H9 (cell line): ENCODE measurements around the gene CTIF. TPM values are rescaled to one million over a fixed set of nuclear protein-coding genes. Genes with fewer than 3 reads are reported as not detected.

ENCODE experiments used
- DNase-seq: peaks from one replicate; pipeline ENCODE4 v3.0.0-alpha.2; 2017
- H2AFZ ChIP-seq: one replicate; pipeline ENCODE4 v1.6.1; 2013; ENCODE audit warnings: mild to moderate bottlenecking, low read length, control low read depth, moderate library complexity
- H2AK5ac ChIP-seq: 2 replicates; pipeline ENCODE4 v1.6.1; 2013; ENCODE audit warnings: low read length, control low read depth, mixed read lengths; ENCODE audit not compliant: insufficient read length
- H2BK120ac ChIP-seq: one replicate; pipeline ENCODE4 v1.6.1; 2013; ENCODE audit warnings: low read depth, mild to moderate bottlenecking, low read length, control low read depth, inconsistent platforms; ENCODE audit not compliant: poor library complexity, severe bottlenecking
- H2BK12ac ChIP-seq: 2 replicates; pipeline ENCODE4 v1.6.1; 2013; ENCODE audit warnings: low read length, control low read depth, mixed read lengths, low read depth; ENCODE audit not compliant: insufficient read length
- H2BK15ac ChIP-seq: 2 replicates; pipeline ENCODE4 v1.6.1; 2013; ENCODE audit warnings: low read depth, low read length, control low read depth
- H2BK20ac ChIP-seq: one replicate; pipeline ENCODE4 v1.6.1; 2013; ENCODE audit warnings: low read depth, mild to moderate bottlenecking, low read length, control low read depth, inconsistent platforms; ENCODE audit not compliant: poor library complexity, severe bottlenecking
- H2BK5ac ChIP-seq: 2 replicates; pipeline ENCODE4 v1.6.1; 2013; ENCODE audit warnings: low read length, control low read depth, mixed read lengths; ENCODE audit not compliant: insufficient read length
- H3K14ac ChIP-seq: 2 replicates; pipeline ENCODE4 v1.6.1; 2013; ENCODE audit warnings: low read length, control low read depth; ENCODE audit not compliant: insufficient read depth
- H3K18ac ChIP-seq: 2 replicates; pipeline ENCODE4 v1.6.1; 2013; ENCODE audit warnings: low read depth, mild to moderate bottlenecking, mixed read lengths, low read length, control low read depth; ENCODE audit not compliant: insufficient read length
- H3K23ac ChIP-seq: 2 replicates; pipeline ENCODE4 v1.6.1; 2013; ENCODE audit warnings: low read length, control low read depth, mixed read lengths, low read depth; ENCODE audit not compliant: insufficient read length
- H3K23me2 ChIP-seq: 2 replicates; pipeline ENCODE4 v1.6.1; 2013; ENCODE audit warnings: low read depth, mild to moderate bottlenecking, mixed read lengths, low read length, control low read depth; ENCODE audit not compliant: insufficient read length, poor library complexity, severe bottlenecking
- H3K27ac ChIP-seq: 2 replicates; pipeline ENCODE4 v1.5.1; 2013; ENCODE audit warnings: low read length, control low read depth, mixed read lengths, low read depth; ENCODE audit not compliant: insufficient read length
- H3K27me3 ChIP-seq: 2 replicates; pipeline ENCODE4 v1.6.1; 2013; ENCODE audit warnings: low read length, control low read depth, inconsistent platforms; ENCODE audit not compliant: insufficient read depth
- H3K4ac ChIP-seq: 2 replicates; pipeline ENCODE4 v1.6.1; 2013; ENCODE audit warnings: low read depth, mild to moderate bottlenecking, control low read depth, inconsistent platforms, low read length, moderate library complexity
- H3K4me1 ChIP-seq: 2 replicates; pipeline ENCODE4 v1.6.1; 2013; ENCODE audit warnings: low read length, control low read depth, inconsistent platforms; ENCODE audit not compliant: insufficient read depth
- H3K4me2 ChIP-seq: 2 replicates; pipeline ENCODE4 v1.6.1; 2013; ENCODE audit warnings: low read length, control low read depth, mixed read lengths; ENCODE audit not compliant: insufficient read length, insufficient read depth
- H3K56ac ChIP-seq: 2 replicates; pipeline ENCODE4 v1.6.1; 2013; ENCODE audit warnings: low read depth, mild to moderate bottlenecking, mixed read lengths, low read length, control low read depth; ENCODE audit not compliant: insufficient read length
- H3K79me1 ChIP-seq: 2 replicates; pipeline ENCODE4 v1.6.1; 2013; ENCODE audit warnings: low read depth, mild to moderate bottlenecking, moderate library complexity, low read length, control low read depth, inconsistent platforms; ENCODE audit not compliant: insufficient read depth, poor library complexity, severe bottlenecking
- H3K79me2 ChIP-seq: 2 replicates; pipeline ENCODE4 v1.6.1; 2013; ENCODE audit warnings: low read length, control low read depth, inconsistent platforms; ENCODE audit not compliant: insufficient read depth
- H3K9ac ChIP-seq: 2 replicates; pipeline ENCODE4 v1.6.1; 2013; ENCODE audit warnings: low read length, control low read depth, mixed read lengths; ENCODE audit not compliant: insufficient read length; ENCODE audit errors: extremely low read depth
- H3K9me3 ChIP-seq: one replicate; pipeline ENCODE4 v1.6.1; 2013; ENCODE audit warnings: low read depth, low read length, inconsistent platforms; ENCODE audit not compliant: control insufficient read depth
- H3T11ph ChIP-seq: one replicate; pipeline ENCODE4 v1.6.1; 2013; ENCODE audit warnings: mild to moderate bottlenecking, low read length, control low read depth, inconsistent platforms
- H4K20me1 ChIP-seq: one replicate; pipeline ENCODE4 v1.6.1; 2013; ENCODE audit not compliant: control insufficient read depth, insufficient read length, insufficient read depth
- H4K5ac ChIP-seq: 2 replicates; pipeline ENCODE4 v1.6.1; 2013; ENCODE audit warnings: low read depth, mild to moderate bottlenecking, mixed read lengths, low read length, control low read depth; ENCODE audit not compliant: insufficient read length
- H4K8ac ChIP-seq: replicated peaks from 2 replicates; pipeline ENCODE4 v1.6.1; 2013; ENCODE audit warnings: low read length, control low read depth, mixed read lengths, low read depth; ENCODE audit not compliant: insufficient read length
- H4K91ac ChIP-seq: 2 replicates; pipeline ENCODE4 v1.6.1; 2013; ENCODE audit warnings: low read depth, mild to moderate bottlenecking, moderate library complexity, mixed read lengths, low read length, control low read depth; ENCODE audit not compliant: insufficient read length
- H3K27ac Mint-ChIP-seq, 3 experiments: 2 replicates in 2 of 3; 3 replicates in 1 of 3; pipeline ENCODE4 v1.8.0; 2020 to 2021; ENCODE audit warnings: mixed read lengths in 3 of 3, mild to moderate bottlenecking in 1 of 3, moderate library complexity in 1 of 3
- H3K27me3 Mint-ChIP-seq: 2 replicates; pipeline ENCODE4 v1.8.0; 2021; ENCODE audit warnings: low read depth, mild to moderate bottlenecking, moderate library complexity, mixed read lengths
- H3K36me3 Mint-ChIP-seq, 3 experiments: 2 replicates in 2 of 3; 3 replicates in 1 of 3; pipeline ENCODE4 v1.8.0; 2020 to 2021; ENCODE audit warnings: low read depth in 3 of 3, mixed read lengths in 3 of 3; ENCODE audit not compliant: insufficient read depth in 1 of 3
- H3K4me1 Mint-ChIP-seq, 2 experiments: 2 replicates each; pipeline ENCODE4 v1.8.0; 2020; ENCODE audit warnings: mixed read lengths in 2 of 2
- H3K4me3 Mint-ChIP-seq, 2 experiments: 2 replicates in 1 of 2; 3 replicates in 1 of 2; pipeline ENCODE4 v1.8.0; 2020 to 2021; ENCODE audit warnings: mild to moderate bottlenecking in 2 of 2, mixed read lengths in 2 of 2, moderate library complexity in 1 of 2
- H3K9me3 Mint-ChIP-seq, 2 experiments: 2 replicates in 1 of 2; 3 replicates in 1 of 2; pipeline ENCODE4 v1.8.0; 2020; ENCODE audit warnings: mild to moderate bottlenecking in 2 of 2, mixed read lengths in 2 of 2, moderate library complexity in 1 of 2
- CTCF ChIP-seq: fragments of 200-600 bp; sonication (generic); conservative IDR thresholded peaks from 3 replicates; pipeline ENCODE4 v1.8.0; 2021; ENCODE audit warnings: antibody characterized with exemption, mild to moderate bottlenecking
- WGBS: extraction: QIAGEN DNeasy Blood & Tissue Kit; methylation state at CpG from one replicate; pipeline ENCODE4 v1.1.7; 2013; ENCODE audit warnings: missing lambda C conversion rate, low lambda C conversion rate, mixed read lengths; ENCODE audit not compliant: insufficient read length; ENCODE audit errors: extremely low coverage; 5-methylcytosine and 5-hydroxymethylcytosine counted together
- total RNA-seq: library from RNA; stranded (reverse); gene quantifications from 2 replicates; pipeline ENCODE4 v1.2.1, GENCODE V29; 2021

The CTIF gene
- total RNA-seq, 1 experiment from 2014 or later, result 15.8 TPM

- Histone ChIP-seq H3T11ph (no peak overlapping the region), H3K4me2 (no peak overlapping the region), H3K56ac (no peak overlapping the region), H4K5ac (no peak overlapping the region), H3K27ac (no peak overlapping the region), H3K9ac (no peak overlapping the region), H3K79me1 (no peaks in the 10 kb centered on the region), H2BK15ac (no peak overlapping the region), H3K4me1 (peaks cover under 1% of the 10 kb centered on the region; the same call in 1 of the 2 replicates), H2BK5ac (no peak overlapping the region), H3K79me2 (no peaks in the 10 kb centered on the region), H3K23me2 (no peaks in the 10 kb centered on the region), H4K20me1 (no peaks in the 10 kb centered on the region), H4K8ac (no peak overlapping the region), H2BK120ac (no peak overlapping the region), H2BK12ac (no peak overlapping the region), H3K14ac (no peak overlapping the region; the same call in 1 of the 2 replicates), H2BK20ac (no peak overlapping the region), H3K27me3 (no peaks in the 10 kb centered on the region), H4K91ac (no peak overlapping the region), H2AK5ac (no peak overlapping the region), H3K23ac (no peak overlapping the region), H3K9me3 (no peaks in the 10 kb centered on the region), H3K18ac (no peak overlapping the region), H3K4ac (no peak overlapping the region), H2AFZ (no peak overlapping the region)
- H3K4me3 Mint-ChIP-seq, result no peak overlapping the region
- H3K4me1 Mint-ChIP-seq, result peaks cover 13 to 20% of the 10 kb centered on the region in 2 experiments
- H3K27ac Mint-ChIP-seq, result no peak overlapping the region
- H3K9me3 Mint-ChIP-seq, result no peaks in the 10 kb centered on the region
- WGBS, result no CpG with 5 or more reads among the region's 19 CpGs
- no peak for DNase-seq
- no peak for TF ChIP-seq CTCF
- H3K36me3 Mint-ChIP-seq, result peaks cover 11 to 13% (median 12%) of the 10 kb centered on the region in 3 experiments; a peak in 6 of 7 replicates
- H3K27me3 Mint-ChIP-seq, result no peaks in the 10 kb centered on the region
Measured at GRCh38 chr18:48761582-48761981, 222.8 kb downstream of the CTIF start.
